Epithelial cell of prostate (primary cell): Measurements from ENCODE around the gene RAMAC.
A peak's percentile ranks its signal among the peaks of the same experiment; 100 is the strongest.
"Not testable (repeated sequence)": the region's sequence is repeated elsewhere in the genome, so short reads cannot be mapped to it uniquely, and the experiment has no call there.

ENCODE experiments used
- DNase-seq: peaks from one replicate; pipeline ENCODE4 v3.0.0-alpha.2; 2011; ENCODE audit warnings: low read depth, low spot score
- H3K27ac ChIP-seq: fragments of 450-650 bp; 2 replicates; pipeline ENCODE4 v1.5.1; 2017; ENCODE audit warnings: mild to moderate bottlenecking

RAMAC gene

GRCh38 chr15:83011271-83012075 lies 25.5 kb downstream of the RAMAC start, which contains the start of gene C15orf40:
Gene C15orf40 (minus strand): TSS chr15:83011639. CDS start chr15:83011607, 32 bp downstream.
- H3K27ac ChIP-seq = peak within 1 kb of the TSS; percentile 79
- DNase-seq = peak; percentile 49

GRCh38 chr15:83012076-83012426 lies 26.0 kb downstream of the RAMAC start:
- peak overlapping the region; percentile 79 for H3K27ac ChIP-seq
- no peak for DNase-seq

- no peak for DNase-seq
- H3K27ac ChIP-seq = peak overlapping the region; percentile 79
Measured at GRCh38 chr15:83012636-83013035, 26.6 kb downstream of the RAMAC start.

GRCh38 chr15:83014205-83014653 lies 28.2 kb downstream of the RAMAC start:
- no peak for DNase-seq
- no peak overlapping the region for H3K27ac ChIP-seq

- no peak overlapping the region for H3K27ac ChIP-seq
- no peak for DNase-seq
Measured at GRCh38 chr15:83015361-83015760, 29.4 kb downstream of the RAMAC start.

- DNase-seq = no peak
- H3K27ac ChIP-seq = no peak overlapping the region
Measured at GRCh38 chr15:83016906-83017305, 30.9 kb downstream of the RAMAC start.

GRCh38 chr15:83018436-83018835 lies 32.4 kb downstream of the RAMAC start:
- DNase-seq = no peak
- H3K27ac ChIP-seq = no peak overlapping the region

- H3K27ac ChIP-seq = no peak overlapping the region
- no peak for DNase-seq
Measured at GRCh38 chr15:83030021-83030420, 44.0 kb downstream of the RAMAC start.

GRCh38 chr15:83031234-83031633 lies 45.2 kb downstream of the RAMAC start:
- H3K27ac ChIP-seq, DNase-seq: not testable (repeated sequence)

GRCh38 chr15:83036253-83036652 lies 50.2 kb downstream of the RAMAC start:
- DNase-seq = no peak

GRCh38 chr15:83039206-83039605 lies 53.2 kb downstream of the RAMAC start:
- no peak overlapping the region for H3K27ac ChIP-seq
- no peak for DNase-seq

More at GRCh38 chr15:83036253-83036652, 50.2 kb downstream of the RAMAC start:
- H3K27ac ChIP-seq = no peak overlapping the region
